ENCODE data around the gene CDK5R1. TPM values are rescaled to one million over a fixed set of nuclear protein-coding genes. Genes with fewer than 3 reads are reported as not detected.
A peak's percentile ranks its signal among the peaks of the same experiment; 100 is the strongest.

CDK5R1 gene
- total RNA-seq, 3 donors from 2014 or later (not counting 1 experiment from before 2014, with no cell fraction given) = 3.7 to 12.3 (median 7.4) TPM

DNA sequence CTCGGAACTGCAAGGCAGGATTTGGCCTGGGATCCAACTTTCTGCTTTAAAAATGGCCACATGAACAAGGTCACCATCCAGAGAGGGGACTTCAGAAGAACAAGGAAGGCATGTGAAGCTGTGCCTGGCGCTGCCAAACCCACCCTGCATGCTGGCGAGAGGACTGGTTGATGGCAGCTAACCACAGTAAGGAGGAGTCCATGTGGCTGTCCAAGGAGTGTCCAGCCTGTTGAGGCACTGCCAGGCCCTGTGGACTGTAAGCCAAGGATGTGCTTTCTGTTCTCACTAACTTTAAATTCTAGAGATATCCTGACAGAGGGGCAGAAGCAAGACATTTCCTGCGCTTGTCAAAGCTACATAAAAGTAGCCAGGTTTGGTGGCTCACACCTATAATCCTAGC lies 40.4 kb downstream of the CDK5R1 start:
- peak overlapping the region; percentile 17 for H3K4me3 Mint-ChIP-seq
- no peaks in the 10 kb centered on the region for H3K36me3 Mint-ChIP-seq
- ATAC-seq (no peak), DNase-seq (no peak)
- Histone ChIP-seq H3K27me3 (ENCODE audit: control insufficient read depth, insufficient read depth, low read length) (no peaks in the 10 kb centered on the region), H3K4me3 (ENCODE audit: low read length) (no peak overlapping the region), H3K36me3 (ENCODE audit: control insufficient read depth, insufficient read depth, low read length) (no peaks in the 10 kb centered on the region), H3K27ac (ENCODE audit: low read length) (no peak overlapping the region), H3K9me3 (ENCODE audit: control insufficient read depth, insufficient read depth, low read length) (no peaks in the 10 kb centered on the region), H3K4me1 (ENCODE audit: control insufficient read depth, insufficient read depth, low read length) (peaks cover 67% of the 10 kb centered on the region)
- H3K4me1 Mint-ChIP-seq = peaks cover 70 to 77% of the 10 kb centered on the region in 2 donors
- WGBS (ENCODE audit: insufficient coverage) = 90% methylated on average over 4 of the region's 4 CpGs
- intact Hi-C loops (cut with micrococcal nuclease) = no loop called here
- H3K27ac Mint-ChIP-seq = peak overlapping the region; percentile 42 to 78
- no peaks in the 10 kb centered on the region for H3K27me3 Mint-ChIP-seq (ENCODE audit: low read depth in 2 of 2)
- TF ChIP-seq, protein P1, sequence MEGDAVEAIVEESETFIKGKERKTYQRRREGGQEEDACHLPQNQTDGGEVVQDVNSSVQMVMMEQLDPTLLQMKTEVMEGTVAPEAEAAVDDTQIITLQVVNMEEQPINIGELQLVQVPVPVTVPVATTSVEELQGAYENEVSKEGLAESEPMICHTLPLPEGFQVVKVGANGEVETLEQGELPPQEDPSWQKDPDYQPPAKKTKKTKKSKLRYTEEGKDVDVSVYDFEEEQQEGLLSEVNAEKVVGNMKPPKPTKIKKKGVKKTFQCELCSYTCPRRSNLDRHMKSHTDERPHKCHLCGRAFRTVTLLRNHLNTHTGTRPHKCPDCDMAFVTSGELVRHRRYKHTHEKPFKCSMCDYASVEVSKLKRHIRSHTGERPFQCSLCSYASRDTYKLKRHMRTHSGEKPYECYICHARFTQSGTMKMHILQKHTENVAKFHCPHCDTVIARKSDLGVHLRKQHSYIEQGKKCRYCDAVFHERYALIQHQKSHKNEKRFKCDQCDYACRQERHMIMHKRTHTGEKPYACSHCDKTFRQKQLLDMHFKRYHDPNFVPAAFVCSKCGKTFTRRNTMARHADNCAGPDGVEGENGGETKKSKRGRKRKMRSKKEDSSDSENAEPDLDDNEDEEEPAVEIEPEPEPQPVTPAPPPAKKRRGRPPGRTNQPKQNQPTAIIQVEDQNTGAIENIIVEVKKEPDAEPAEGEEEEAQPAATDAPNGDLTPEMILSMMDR (IDR thresholded peaks at IDR 0.05) = no peak
- H3K9me3 Mint-ChIP-seq = no peaks in the 10 kb centered on the region

GRCh38 chr17:32528825-32529224 lies 42.0 kb downstream of the CDK5R1 start:
- DNase-seq = peak in 1 of 2 donors; percentile 66
- peak overlapping the region; percentile 72 for H3K27ac ChIP-seq (ENCODE audit: low read length)
- peak overlapping the region; percentile 77 to 89 for H3K27ac Mint-ChIP-seq
- no peaks in the 10 kb centered on the region for H3K27me3 ChIP-seq (ENCODE audit: control insufficient read depth, insufficient read depth, low read length)
- intact Hi-C loops (cut with micrococcal nuclease) = no loop called here
- no peak overlapping the region for H3K4me3 ChIP-seq (ENCODE audit: low read length)
- no peaks in the 10 kb centered on the region for H3K9me3 ChIP-seq (ENCODE audit: control insufficient read depth, insufficient read depth, low read length)
- peak overlapping the region; percentile 79 for H3K4me3 Mint-ChIP-seq
- H3K27me3 Mint-ChIP-seq (ENCODE audit: low read depth in 2 of 2) = no peaks in the 10 kb centered on the region
- 26% methylated on average over 5 of the region's 7 CpGs for WGBS (ENCODE audit: insufficient coverage)
- H3K4me1 ChIP-seq (ENCODE audit: control insufficient read depth, insufficient read depth, low read length) = peaks cover 50% of the 10 kb centered on the region
- TF ChIP-seq, protein P1 (IDR thresholded peaks at IDR 0.05) = no peak
- peaks cover 60 to 62% of the 10 kb centered on the region in 2 donors for H3K4me1 Mint-ChIP-seq
- H3K9me3 Mint-ChIP-seq = no peaks in the 10 kb centered on the region
- peak; percentile 54 to 68 (median 57) for ATAC-seq
- H3K36me3 ChIP-seq (ENCODE audit: control insufficient read depth, insufficient read depth, low read length) = no peaks in the 10 kb centered on the region
- no peaks in the 10 kb centered on the region for H3K36me3 Mint-ChIP-seq

DNA sequence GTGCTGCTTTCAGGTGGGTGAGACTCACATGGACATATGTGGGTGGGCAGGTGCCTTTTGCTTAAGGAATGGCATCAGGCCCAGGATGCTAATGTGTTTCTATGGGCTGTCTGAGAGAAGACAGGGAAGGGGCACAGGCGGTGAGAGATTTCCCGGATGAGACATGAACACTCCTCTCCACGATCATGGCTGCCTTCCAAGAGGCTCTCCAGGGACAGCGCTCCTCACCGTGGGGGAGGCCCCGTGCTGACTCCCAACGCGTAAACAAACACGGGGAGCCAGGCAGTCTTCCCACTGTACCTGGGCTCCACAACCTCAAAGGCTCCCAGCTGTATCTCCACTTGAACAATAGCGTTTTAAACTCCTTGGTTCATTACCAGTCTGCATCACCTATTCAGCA lies 42.8 kb downstream of the CDK5R1 start:
- H3K36me3 Mint-ChIP-seq = no peaks in the 10 kb centered on the region
- ATAC-seq = no peak
- H3K27me3 ChIP-seq (ENCODE audit: control insufficient read depth, insufficient read depth, low read length) = no peaks in the 10 kb centered on the region
- H3K4me1 ChIP-seq (ENCODE audit: control insufficient read depth, insufficient read depth, low read length) = peaks cover 42% of the 10 kb centered on the region
- peaks cover 55 to 57% of the 10 kb centered on the region in 2 donors for H3K4me1 Mint-ChIP-seq
- no peak overlapping the region for H3K27ac ChIP-seq (ENCODE audit: low read length)
- no peak overlapping the region for H3K4me3 Mint-ChIP-seq
- H3K9me3 ChIP-seq (ENCODE audit: control insufficient read depth, insufficient read depth, low read length) = no peaks in the 10 kb centered on the region
- no peaks in the 10 kb centered on the region for H3K27me3 Mint-ChIP-seq (ENCODE audit: low read depth in 2 of 2)
- DNase-seq = no peak
- no peaks in the 10 kb centered on the region for H3K9me3 Mint-ChIP-seq
- peak overlapping the region; percentile 77 to 89 for H3K27ac Mint-ChIP-seq
- intact Hi-C loops (cut with micrococcal nuclease) = no loop called here
- TF ChIP-seq, protein P1 (IDR thresholded peaks at IDR 0.05) = no peak
- no peaks in the 10 kb centered on the region for H3K36me3 ChIP-seq (ENCODE audit: control insufficient read depth, insufficient read depth, low read length)
- no peak overlapping the region for H3K4me3 ChIP-seq (ENCODE audit: low read length)
- WGBS (ENCODE audit: insufficient coverage) = 95% methylated on average over 9 of the region's 10 CpGs

- no peak overlapping the region for H3K27ac Mint-ChIP-seq
- DNase-seq = no peak
- WGBS (ENCODE audit: insufficient coverage) = 72% methylated on average over 3 of the region's 3 CpGs
- peaks cover 26 to 29% of the 10 kb centered on the region in 2 donors for H3K4me1 Mint-ChIP-seq
- no peak for ATAC-seq
- no peaks in the 10 kb centered on the region for H3K36me3 Mint-ChIP-seq
- Histone ChIP-seq H3K27me3 (ENCODE audit: control insufficient read depth, insufficient read depth, low read length) (no peaks in the 10 kb centered on the region), H3K9me3 (ENCODE audit: control insufficient read depth, insufficient read depth, low read length) (no peaks in the 10 kb centered on the region), H3K4me1 (ENCODE audit: control insufficient read depth, insufficient read depth, low read length) (peaks cover 18% of the 10 kb centered on the region), H3K27ac (ENCODE audit: low read length) (no peak overlapping the region), H3K36me3 (ENCODE audit: control insufficient read depth, insufficient read depth, low read length) (no peaks in the 10 kb centered on the region), H3K4me3 (ENCODE audit: low read length) (no peak overlapping the region)
- intact Hi-C loops (cut with micrococcal nuclease) = no loop called here
- TF ChIP-seq, protein P1 (IDR thresholded peaks at IDR 0.05) = no peak
- H3K9me3 Mint-ChIP-seq = no peaks in the 10 kb centered on the region
- H3K4me3 Mint-ChIP-seq = no peak overlapping the region
- no peaks in the 10 kb centered on the region for H3K27me3 Mint-ChIP-seq (ENCODE audit: low read depth in 2 of 2)
These were observed 46.5 kb downstream of the CDK5R1 start for GRCh38 chr17:32533296-32533695.

All from natural killer cell (primary cell).